CD14-positive monocyte (primary cell): Measurements from ENCODE around the gene LIN7A. TPM values are rescaled to one million over a fixed set of nuclear protein-coding genes. Genes with fewer than 3 reads are reported as not detected.

Source experiments
- DNase-seq, 3 donors: peaks; one replicate each; pipeline ENCODE4 v3.0.0-alpha.2; 2011 to 2022
- H2AFZ ChIP-seq: 2 replicates; pipeline ENCODE4 v1.6.0; 2012; ENCODE audit warnings: mild to moderate bottlenecking, low read depth, low read length, inconsistent platforms; ENCODE audit not compliant: insufficient read depth, poor library complexity, severe bottlenecking
- H3K27ac ChIP-seq, 2 donors: 1 replicate in 1 of 2; 2 replicates in 1 of 2; pipeline ENCODE4 v1.5.1; 2012 to 2013; ENCODE audit warnings: low read length in 2 of 2, control low read depth in 1 of 2, inconsistent platforms in 1 of 2, low read depth in 1 of 2, mild to moderate bottlenecking in 1 of 2
- H3K27me3 ChIP-seq, 2 donors: one replicate each; pipeline versions ENCODE4 v1.6.0 to v1.6.1; 2011 to 2013; ENCODE audit warnings: low read length in 2 of 2; ENCODE audit not compliant: control insufficient read depth in 2 of 2, insufficient read depth in 2 of 2
- H3K36me3 ChIP-seq, 2 donors: replicated peaks in 1 of 2; 1 replicate in 1 of 2; 2 replicates in 1 of 2; pipeline versions ENCODE4 v1.5.1 to v1.6.1; 2012 to 2013; ENCODE audit warnings: low read length in 2 of 2, control low read depth in 1 of 2, inconsistent platforms in 1 of 2, mild to moderate bottlenecking in 1 of 2; ENCODE audit not compliant: insufficient read depth in 2 of 2, control insufficient read depth in 1 of 2
- H3K4me1 ChIP-seq, 2 donors: 1 replicate in 1 of 2; 2 replicates in 1 of 2; pipeline versions ENCODE4 v1.5.1 to v1.6.1; 2012 to 2013; ENCODE audit warnings: low read length in 2 of 2, control low read depth in 1 of 2, inconsistent platforms in 1 of 2, mild to moderate bottlenecking in 1 of 2, moderate library complexity in 1 of 2; ENCODE audit not compliant: insufficient read depth in 2 of 2, control insufficient read depth in 1 of 2
- H3K4me2 ChIP-seq: replicated peaks from 2 replicates; pipeline ENCODE3; 2012; ENCODE audit warnings: low read length, moderate library complexity, mild to moderate bottlenecking; ENCODE audit not compliant: poor library complexity, severe bottlenecking; ENCODE audit errors: extremely low read depth
- H3K4me3 ChIP-seq, 3 experiments: fragments of 200-600 bp in 1 of 3; sonication (generic) in 1 of 3; replicated peaks in 1 of 3; 1 replicate in 2 of 3; 2 replicates in 1 of 3; pipeline ENCODE4 v1.5.1; 2011 to 2013; ENCODE audit warnings: low read length in 3 of 3, mild to moderate bottlenecking in 3 of 3, control low read depth in 2 of 3, low read depth in 2 of 3, inconsistent platforms in 1 of 3, moderate library complexity in 1 of 3
- H3K79me2 ChIP-seq: 2 replicates; pipeline ENCODE4 v1.6.0; 2012; ENCODE audit warnings: mild to moderate bottlenecking, control low read depth, inconsistent platforms, low read length, moderate library complexity; ENCODE audit not compliant: insufficient read depth
- H3K9ac ChIP-seq: 2 replicates; pipeline ENCODE4 v1.6.0; 2017; ENCODE audit warnings: low read length, mild to moderate bottlenecking; ENCODE audit not compliant: insufficient read depth, poor library complexity, severe bottlenecking
- H3K9me3 ChIP-seq, 2 donors: replicated peaks in 1 of 2; 1 replicate in 1 of 2; 2 replicates in 1 of 2; pipeline versions ENCODE4 v1.5.1 to v1.6.1; 2012 to 2013; ENCODE audit warnings: low read length in 2 of 2, control low read depth in 1 of 2; ENCODE audit not compliant: control insufficient read depth in 1 of 2, insufficient read depth in 1 of 2
- H4K20me1 ChIP-seq: 2 replicates; pipeline ENCODE4 v1.6.0; 2012; ENCODE audit warnings: mild to moderate bottlenecking, low read length, control low read depth, moderate library complexity; ENCODE audit not compliant: insufficient read depth
- H3K27ac Mint-ChIP-seq, 7 donors: one replicate each; pipeline ENCODE4 v1.8.0; 2020; ENCODE audit warnings: mild to moderate bottlenecking in 7 of 7, mixed read lengths in 7 of 7, moderate library complexity in 6 of 7, inconsistent platforms in 2 of 7
- H3K27me3 Mint-ChIP-seq, 3 donors: one replicate each; pipeline ENCODE4 v1.8.0; 2021 to 2022; ENCODE audit warnings: low read depth in 3 of 3, mild to moderate bottlenecking in 3 of 3, mixed read lengths in 3 of 3, moderate library complexity in 3 of 3, inconsistent platforms in 1 of 3
- H3K36me3 Mint-ChIP-seq, 2 donors: one replicate each; pipeline ENCODE4 v1.8.0; 2020; ENCODE audit warnings: mixed read lengths in 2 of 2, inconsistent platforms in 1 of 2, mild to moderate bottlenecking in 1 of 2
- H3K4me1 Mint-ChIP-seq: one replicate; pipeline ENCODE4 v1.8.0; 2020; ENCODE audit warnings: mild to moderate bottlenecking, mixed read lengths
- H3K4me3 Mint-ChIP-seq, 2 donors: one replicate each; pipeline ENCODE4 v1.8.0; 2020; ENCODE audit warnings: mild to moderate bottlenecking in 2 of 2, mixed read lengths in 2 of 2, moderate library complexity in 1 of 2
- H3K9me3 Mint-ChIP-seq, 7 donors: one replicate each; pipeline ENCODE4 v1.8.0; 2020 to 2022; ENCODE audit warnings: mixed read lengths in 7 of 7, mild to moderate bottlenecking in 6 of 7, moderate library complexity in 6 of 7, inconsistent platforms in 2 of 7
- CTCF ChIP-seq: fragments of 200-600 bp; IDR thresholded peaks from one replicate; pipeline ENCODE4 v1.8.0; 2022; ENCODE audit warnings: antibody characterized with exemption, mild to moderate bottlenecking
- WGBS: methylation state at CpG from one replicate; pipeline ENCODE4 v1.1.5; 2013; ENCODE audit warnings: missing lambda C conversion rate; ENCODE audit not compliant: insufficient coverage; 5-methylcytosine and 5-hydroxymethylcytosine counted together
- intact Hi-C, 2 donors: fragments of 100-400 bp; cut with micrococcal nuclease; formaldehyde crosslinking; loops; one replicate each; pipeline versions ENCODE4 v1.15.0 to v1.15.1; 2023
- polyA plus RNA-seq, 3 donors: library from polyadenylated mRNA; depleted of rRNA in 1 of 3; unstranded in 2 of 3; stranded (reverse) in 1 of 3; fragments of 300-500 nt in 2 of 3; fragments of >200 nt in 1 of 3; fragmentation: Illumina TruSeq in 2 of 3; gene quantifications; 1 replicate in 2 of 3; 2 replicates in 1 of 3; pipeline ENCODE4 v1.2.3, GENCODE V29; 2012 to 2021

Gene LIN7A
- polyA plus RNA-seq, 3 donors = 8.0 to 16.6 (median 15.2) TPM

GRCh38 chr12:80977346-80977745, 39.6 kb upstream of the LIN7A start:
- Mint-ChIP-seq H3K27me3 (peaks cover 0 to 1% (median 0%) of the 10 kb centered on the region in 3 donors), H3K27ac (no peak overlapping the region), H3K4me3 (no peak overlapping the region), H3K9me3 (peaks cover 0 to 6% (median 3%) of the 10 kb centered on the region in 7 donors), H3K36me3 (no peaks in the 10 kb centered on the region), H3K4me1 (no peaks in the 10 kb centered on the region)
- intact Hi-C loops = no loop called here
- Histone ChIP-seq H2AFZ (no peak overlapping the region), H3K4me3 (no peak overlapping the region), H3K27me3 (no peaks in the 10 kb centered on the region), H3K79me2 (no peaks in the 10 kb centered on the region), H3K27ac (no peak overlapping the region), H3K9me3 (no peaks in the 10 kb centered on the region), H3K36me3 (no peaks in the 10 kb centered on the region), H3K4me1 (no peaks in the 10 kb centered on the region), H3K4me2 (no peak overlapping the region), H3K9ac (no peak overlapping the region), H4K20me1 (no peaks in the 10 kb centered on the region)
- no CpG with 5 or more reads among the region's 6 CpGs for WGBS
- no peak for DNase-seq
- TF ChIP-seq CTCF = no peak

GRCh38 chr12:80968326-80968725, 30.6 kb upstream of the LIN7A start:
- H3K4me1 Mint-ChIP-seq = no peaks in the 10 kb centered on the region
- no peaks in the 10 kb centered on the region for H4K20me1 ChIP-seq
- H3K27me3 Mint-ChIP-seq = peaks cover 3 to 5% (median 3%) of the 10 kb centered on the region in 3 donors
- no peak overlapping the region for H3K4me3 ChIP-seq
- no peak overlapping the region for H3K4me2 ChIP-seq
- H2AFZ ChIP-seq = no peak overlapping the region
- peaks cover 0 to 5% (median 0%) of the 10 kb centered on the region in 7 donors for H3K9me3 Mint-ChIP-seq
- no peak for TF ChIP-seq CTCF
- no peak overlapping the region for H3K4me3 Mint-ChIP-seq
- H3K27me3 ChIP-seq = no peaks in the 10 kb centered on the region
- H3K36me3 Mint-ChIP-seq = no peaks in the 10 kb centered on the region
- H3K27ac ChIP-seq = no peak overlapping the region
- intact Hi-C loops = no loop called here
- no peak overlapping the region for H3K9ac ChIP-seq
- H3K9me3 ChIP-seq = no peaks in the 10 kb centered on the region
- H3K4me1 ChIP-seq = no peaks in the 10 kb centered on the region
- H3K36me3 ChIP-seq = no peaks in the 10 kb centered on the region
- DNase-seq = no peak
- no peak overlapping the region for H3K27ac Mint-ChIP-seq
- no peaks in the 10 kb centered on the region for H3K79me2 ChIP-seq
